Cardiac septum (tissue), 1 donor: Measurements from ENCODE around the gene PAX8. TPM values are rescaled to one million over a fixed set of nuclear protein-coding genes. Genes with fewer than 3 reads are reported as not detected.
"Not testable (repeated sequence)": the region's sequence is repeated elsewhere in the genome, so short reads cannot be mapped to it uniquely, and the experiment has no call there.

Source experiments
- DNase-seq: peaks from one replicate; pipeline ENCODE4 v3.0.0-alpha.2; 2020; ENCODE audit warnings: low spot score
- intact Hi-C: fragments of 100-400 bp; cut with DNase I; formaldehyde crosslinking; loops from one replicate; pipeline ENCODE4 v1.14.0; 2022
- total RNA-seq: library from RNA; stranded (reverse); fragmentation: NEBNext Ultra II Directional; extraction: Animal tissue kit (Norgen Biotek cat#: 25700); gene quantifications from one replicate; pipeline ENCODE4 v1.2.1, GENCODE V29; 2021
- donor health status: DM: no; HTN: no; CAD: no.

The PAX8 gene
- total RNA-seq, 1 donor from 2014 or later: 0.35 TPM

DNA sequence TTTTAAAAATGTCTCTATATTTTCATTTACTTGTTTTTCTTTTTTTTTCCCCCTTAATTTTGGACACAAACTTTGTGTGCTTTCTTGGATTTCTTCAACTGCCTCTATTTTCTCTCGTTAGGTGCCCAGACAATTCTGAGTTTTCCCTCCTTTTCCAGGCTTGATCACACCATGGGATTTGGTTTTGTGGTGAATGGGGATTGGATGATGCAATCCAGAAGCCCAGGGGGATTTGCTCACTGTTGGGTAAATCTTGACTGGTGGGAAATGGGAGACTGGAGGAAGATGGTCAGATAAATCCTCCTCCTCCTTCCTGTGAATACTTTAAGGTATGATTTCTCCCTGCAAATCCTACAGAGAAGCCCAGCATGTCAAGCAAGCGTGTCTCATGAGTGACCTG is 19.5 kb upstream of the PAX8 start:
- no peak for DNase-seq
- intact Hi-C loops: no loop called here

DNA sequence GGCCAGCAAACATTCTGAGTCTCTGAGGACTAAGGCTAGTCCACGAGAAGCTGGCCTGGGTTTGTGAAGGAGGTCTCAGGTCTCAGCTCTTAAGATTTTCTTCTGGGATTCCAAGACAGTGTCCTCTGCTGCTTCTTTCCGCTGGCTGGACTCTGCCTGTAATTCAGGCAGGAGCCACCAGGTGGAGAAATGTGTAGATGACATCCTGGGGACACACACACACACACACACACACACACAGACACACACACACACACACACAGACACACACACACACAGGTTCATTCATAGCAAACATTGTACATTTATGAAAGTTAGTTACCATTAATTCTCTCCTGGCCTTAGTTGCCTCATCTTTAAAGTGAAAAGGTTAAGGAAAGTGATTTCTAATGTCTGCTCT is 18.9 kb upstream of the PAX8 start:
- intact Hi-C loops, DNase-seq: not testable (repeated sequence)

DNA sequence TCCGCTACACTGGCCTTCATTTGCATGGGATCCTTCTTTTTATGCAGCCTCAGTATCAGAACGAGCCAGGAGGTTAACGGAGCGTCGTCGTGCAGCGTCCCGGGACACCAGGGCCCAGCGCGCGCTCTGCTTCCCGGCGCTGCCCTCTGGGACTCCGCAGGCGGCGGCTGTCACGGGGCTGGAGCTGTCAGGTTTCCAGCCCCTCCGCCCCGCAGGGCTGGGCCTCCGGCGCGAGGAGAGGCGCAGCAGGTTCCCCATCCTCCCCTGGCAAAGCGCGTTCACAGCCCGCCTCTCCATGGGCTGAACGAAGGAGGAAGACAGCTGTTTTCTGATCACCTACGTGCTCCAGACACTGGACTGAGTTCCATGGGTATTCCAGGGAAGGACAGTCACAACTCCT is 12.5 kb upstream of the PAX8 start:
- no peak for DNase-seq
- intact Hi-C loops: no loop called here

DNA sequence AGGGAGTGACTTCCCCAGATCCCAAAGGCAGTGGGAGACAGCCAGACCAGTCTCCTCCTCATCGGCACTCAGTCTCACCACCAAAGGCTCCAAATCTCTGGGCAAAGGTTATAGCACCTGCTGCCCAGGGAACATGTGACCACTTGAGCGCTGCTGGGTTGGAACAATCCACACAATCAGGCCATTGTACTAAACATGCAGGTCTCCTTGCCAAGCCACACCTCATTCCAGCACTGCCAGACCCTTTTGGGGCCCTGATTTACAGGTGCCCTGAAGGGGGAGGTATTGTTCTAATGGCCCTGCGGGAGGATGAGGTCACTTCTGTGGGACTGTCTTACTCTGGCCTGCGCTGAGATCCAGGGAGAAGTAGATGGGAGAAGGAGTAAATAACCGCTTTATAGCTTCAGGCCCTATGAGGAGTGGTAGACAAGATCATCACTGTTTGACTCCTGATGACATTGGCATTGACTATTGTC is 10.0 kb upstream of the PAX8 start:
- intact Hi-C loops, DNase-seq: not testable (repeated sequence)

DNA sequence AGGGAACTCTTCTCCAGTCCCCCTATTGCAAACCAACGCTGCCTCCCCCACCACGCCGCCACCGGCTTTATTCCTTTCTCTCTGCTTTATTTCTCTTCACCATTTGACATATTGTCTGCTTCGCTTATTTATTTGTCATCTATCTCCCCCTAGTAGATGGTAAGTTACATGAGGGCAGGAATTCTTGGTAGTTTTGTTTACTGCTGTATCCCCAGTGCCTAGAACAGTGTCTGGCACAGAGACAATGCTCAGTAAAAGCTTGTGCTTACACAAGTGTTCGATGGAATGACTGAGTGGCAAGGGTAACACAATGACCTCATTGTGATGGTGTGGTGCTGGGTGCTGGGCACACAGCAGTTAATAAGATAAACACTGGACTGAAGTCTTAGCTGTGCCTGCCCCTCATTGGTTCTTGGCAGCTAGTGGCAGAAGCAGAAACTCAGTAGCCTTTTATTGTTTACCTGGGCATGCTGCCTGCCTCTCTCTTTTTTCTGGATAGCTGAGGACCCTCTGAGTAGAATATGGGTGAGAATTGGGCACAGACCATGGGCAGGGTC is 9.5 kb upstream of the PAX8 start:
- intact Hi-C loops: not testable (repeated sequence)

DNA sequence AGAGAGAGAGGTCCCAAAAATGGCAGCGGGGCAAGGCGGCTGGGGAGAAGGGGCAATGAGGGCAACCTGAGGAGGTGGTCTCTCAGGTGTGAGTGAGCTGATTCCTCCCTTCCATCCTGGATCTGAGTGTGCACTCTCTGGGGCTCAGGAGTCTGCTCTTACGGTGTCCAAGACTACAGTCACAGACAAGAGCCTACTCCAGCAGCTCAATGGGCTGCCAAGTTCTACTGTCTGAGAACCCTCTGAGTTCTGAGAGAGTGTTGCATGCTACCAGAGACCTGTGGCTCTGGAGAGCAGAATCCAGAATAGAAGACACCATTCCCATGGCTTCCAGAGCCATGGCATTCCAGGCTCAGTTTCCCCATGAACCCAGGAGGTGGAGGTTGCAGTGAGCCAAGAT is 7.1 kb upstream of the PAX8 start:
- DNase-seq: no peak
- intact Hi-C loops: no loop called here

More for the DNA sequence above, 9.5 kb upstream of the PAX8 start:
- not testable (repeated sequence) for DNase-seq

DNA sequence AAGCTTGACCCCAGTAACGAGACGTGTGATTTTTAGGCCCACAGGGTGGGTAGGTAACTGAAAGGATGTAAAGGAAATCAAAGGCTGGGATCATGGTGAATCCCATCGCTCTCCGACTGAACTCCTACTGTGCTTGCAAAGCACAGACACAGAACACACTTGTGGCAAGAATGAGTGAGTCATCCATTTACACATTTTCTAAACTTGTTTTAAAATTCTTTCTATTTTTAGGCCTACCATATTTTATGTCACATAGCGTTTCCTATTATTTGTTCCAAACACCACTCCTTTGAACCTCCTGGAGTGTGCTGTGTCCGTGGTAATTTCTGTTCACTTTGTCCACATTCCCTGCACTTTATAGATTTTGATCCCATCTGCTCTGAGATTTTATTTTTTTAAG is 6.3 kb upstream of the PAX8 start:
- intact Hi-C loops, DNase-seq: not testable (repeated sequence)

DNA sequence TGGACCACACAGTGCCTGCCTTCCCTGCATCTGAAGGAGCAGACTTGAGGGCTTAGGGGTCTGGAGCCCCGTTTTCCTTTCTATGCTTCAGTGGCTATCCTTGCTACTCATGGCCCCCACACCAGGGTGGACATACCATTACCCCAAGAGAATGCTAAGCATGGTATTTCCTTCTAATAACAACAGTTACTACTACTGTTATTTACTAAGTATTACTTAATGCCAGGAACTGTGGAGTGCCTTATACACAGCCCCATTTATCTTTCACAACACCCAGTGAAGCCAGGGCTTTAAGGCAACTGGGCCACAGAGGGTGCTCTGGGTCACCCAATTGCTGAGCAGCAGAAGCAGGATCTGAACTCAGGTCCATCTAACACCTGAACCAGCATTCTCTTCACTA is 5.8 kb upstream of the PAX8 start:
- intact Hi-C loops: no loop called here
- DNase-seq: no peak

DNA sequence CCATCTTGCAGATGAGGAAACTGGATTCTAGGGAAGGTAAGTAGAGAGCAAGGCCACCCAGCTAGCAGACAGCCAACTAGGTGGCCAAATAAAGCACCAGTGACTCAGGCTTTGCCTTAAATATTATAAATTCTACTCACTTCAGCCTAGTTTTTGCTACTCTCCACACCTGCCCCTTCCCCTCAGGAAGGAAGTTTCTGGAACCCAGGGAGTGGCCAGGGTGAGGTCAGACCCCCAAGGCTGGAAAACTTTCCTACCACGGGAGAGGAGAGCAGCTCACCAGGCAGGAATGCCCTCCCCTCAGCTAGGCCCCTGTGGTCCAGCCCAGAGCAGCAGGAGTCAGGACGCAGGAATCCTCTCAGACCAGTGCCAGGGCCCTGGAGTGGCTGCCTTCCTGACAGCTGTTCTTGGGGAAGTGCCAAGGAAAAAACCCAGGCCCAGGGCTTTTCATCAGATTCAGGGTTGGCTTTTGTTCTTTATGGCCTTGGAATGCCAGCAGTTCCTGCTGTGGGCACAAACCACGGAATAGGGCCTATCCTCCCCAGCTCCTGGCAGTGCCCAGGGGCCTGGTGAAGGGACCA is 5.1 kb upstream of the PAX8 start:
- no peak for DNase-seq
- intact Hi-C loops: no loop called here

DNA sequence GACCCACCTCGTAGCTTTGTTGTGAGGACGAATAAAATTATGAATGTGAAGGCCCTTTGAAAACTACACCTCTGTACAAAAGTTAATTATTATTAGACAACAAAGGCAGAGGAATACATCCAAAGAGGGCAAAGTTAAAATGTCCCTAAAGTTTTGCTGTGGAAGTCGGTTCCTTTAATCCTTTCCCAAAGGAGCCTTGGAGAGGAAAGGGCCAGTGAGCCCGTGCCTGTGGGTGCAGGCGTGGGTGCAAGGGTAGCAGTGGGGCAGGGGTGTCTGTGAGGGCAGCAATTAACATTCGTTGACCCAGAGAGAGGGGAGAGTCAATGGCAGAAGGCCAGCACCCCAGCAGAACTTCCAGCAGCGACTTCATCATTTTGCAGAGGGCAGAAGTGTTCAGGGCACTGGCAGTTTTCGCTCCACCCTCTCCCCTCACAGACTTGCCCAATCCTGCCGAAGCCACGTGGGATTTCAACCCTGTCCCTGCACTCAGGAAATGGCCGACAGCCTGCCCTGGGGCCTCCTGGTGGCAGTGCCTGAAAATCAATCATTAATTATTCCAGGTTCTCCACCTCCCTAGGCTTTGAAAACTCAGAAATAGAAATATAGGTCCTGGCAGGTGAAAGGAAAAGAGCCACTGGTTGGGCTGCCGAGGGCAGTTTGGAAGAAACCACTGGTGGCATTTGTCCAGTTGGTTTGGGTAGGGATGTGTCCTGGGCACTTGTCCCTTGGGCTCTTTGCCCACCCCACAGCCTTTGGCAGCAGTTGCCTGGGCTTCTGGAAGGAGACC is 4.2 kb upstream of the PAX8 start:
- intact Hi-C loops: no loop called here
- no peak for DNase-seq

DNA sequence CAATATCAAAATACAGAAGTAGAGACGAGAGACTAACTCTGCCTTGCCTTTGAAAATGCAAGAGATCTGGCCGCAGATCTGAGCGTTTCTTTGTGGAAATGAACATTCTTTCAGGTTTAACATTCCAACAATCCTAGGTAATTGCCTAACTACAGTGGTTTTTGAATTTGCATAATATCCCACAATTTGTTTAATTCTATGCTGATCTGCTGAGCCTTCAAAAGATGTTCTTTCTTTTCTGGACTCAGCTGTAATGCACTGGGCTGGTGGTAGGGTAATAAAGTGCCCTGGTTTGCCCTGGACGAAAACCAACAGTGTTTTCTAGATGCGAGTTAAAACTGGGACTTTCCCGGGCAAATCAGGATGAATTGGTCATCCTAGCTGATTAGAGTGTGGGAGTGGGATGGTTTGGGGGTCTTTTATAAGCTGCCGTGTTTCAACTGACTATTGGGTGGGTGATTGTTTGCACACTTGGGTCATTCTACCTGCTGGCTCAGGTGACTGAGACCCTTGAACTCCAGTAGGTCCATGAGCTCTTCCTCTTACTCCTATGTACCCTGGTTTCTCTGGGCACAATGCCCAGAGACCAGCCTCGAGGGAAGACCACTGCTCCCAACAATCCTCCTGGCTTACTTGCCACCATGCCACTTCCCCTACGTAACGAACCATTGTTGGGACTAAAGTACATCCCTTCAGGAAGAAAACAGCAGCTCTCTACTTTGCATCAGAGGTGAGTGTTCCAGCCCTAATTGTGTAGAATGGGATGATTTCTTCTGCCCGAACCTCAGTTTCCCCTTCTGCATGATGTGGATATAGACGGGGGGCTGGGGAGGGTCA is 3.4 kb upstream of the PAX8 start:
- intact Hi-C loops: no loop called here
- no peak for DNase-seq

DNA sequence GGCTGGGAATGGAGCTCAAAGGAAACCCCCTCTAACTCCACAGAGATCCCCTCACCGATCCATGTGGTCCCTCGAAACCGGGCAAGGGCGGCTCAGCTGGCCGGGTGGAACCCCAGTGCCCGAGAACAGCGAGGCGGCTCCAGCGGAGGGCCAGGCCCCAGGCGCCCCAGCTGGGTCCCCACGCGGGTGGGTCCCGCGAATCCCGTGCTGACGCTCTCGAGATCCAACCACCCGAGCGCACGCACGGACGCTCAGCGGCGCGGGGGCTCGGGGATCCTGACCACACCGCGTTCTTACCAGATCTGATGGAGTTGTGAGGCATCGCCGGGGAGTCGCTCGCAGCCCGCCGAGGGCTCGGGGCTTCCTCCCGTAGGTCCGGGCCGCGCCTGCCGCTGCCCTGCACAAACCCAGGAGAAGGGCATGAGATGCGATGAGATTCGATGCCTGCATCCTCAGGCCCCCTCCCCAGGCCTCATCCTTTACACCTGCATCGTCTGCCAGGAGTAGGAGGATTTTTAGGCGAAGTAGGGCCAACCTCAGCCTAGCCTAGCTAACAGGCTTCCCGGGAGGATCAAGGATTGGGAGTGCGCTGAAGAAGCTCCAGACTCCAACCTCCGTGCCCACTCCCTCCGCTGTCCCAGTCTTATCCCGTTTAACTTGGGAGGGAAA is 514 bp downstream of the PAX8 start:
- intact Hi-C loops: no loop called here
- no peak for DNase-seq

DNA sequence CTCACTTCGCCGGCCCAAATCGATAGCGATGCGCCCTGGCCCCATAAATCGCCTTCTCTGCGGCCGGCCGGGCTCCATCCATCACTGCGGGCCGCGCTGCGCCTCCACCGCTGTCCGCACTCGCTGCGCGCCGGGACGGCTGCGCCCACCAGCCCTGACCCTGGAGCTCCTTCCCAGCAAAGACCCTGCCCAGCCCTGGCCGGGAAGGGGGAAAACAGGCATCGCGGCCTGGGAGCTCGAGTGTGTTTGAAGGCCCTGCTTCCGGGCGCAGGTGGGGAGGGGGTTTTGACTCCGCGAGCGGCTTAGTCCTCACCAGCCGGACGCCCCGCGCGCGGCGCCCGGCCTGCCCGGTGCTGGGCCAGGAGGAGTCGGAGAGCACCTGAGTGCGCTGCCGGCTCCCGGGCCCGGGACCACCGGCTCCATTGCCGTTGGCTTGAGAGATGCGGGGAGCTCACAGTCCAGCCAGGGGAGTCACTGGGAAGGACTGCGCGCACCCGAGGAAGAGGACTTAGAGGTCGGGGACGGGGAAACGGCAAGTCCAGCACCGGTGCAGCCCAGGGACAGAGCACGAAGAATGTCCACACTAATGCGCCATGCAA is 1.1 kb downstream of the PAX8 start:
- intact Hi-C loops: no loop called here
- no peak for DNase-seq

DNA sequence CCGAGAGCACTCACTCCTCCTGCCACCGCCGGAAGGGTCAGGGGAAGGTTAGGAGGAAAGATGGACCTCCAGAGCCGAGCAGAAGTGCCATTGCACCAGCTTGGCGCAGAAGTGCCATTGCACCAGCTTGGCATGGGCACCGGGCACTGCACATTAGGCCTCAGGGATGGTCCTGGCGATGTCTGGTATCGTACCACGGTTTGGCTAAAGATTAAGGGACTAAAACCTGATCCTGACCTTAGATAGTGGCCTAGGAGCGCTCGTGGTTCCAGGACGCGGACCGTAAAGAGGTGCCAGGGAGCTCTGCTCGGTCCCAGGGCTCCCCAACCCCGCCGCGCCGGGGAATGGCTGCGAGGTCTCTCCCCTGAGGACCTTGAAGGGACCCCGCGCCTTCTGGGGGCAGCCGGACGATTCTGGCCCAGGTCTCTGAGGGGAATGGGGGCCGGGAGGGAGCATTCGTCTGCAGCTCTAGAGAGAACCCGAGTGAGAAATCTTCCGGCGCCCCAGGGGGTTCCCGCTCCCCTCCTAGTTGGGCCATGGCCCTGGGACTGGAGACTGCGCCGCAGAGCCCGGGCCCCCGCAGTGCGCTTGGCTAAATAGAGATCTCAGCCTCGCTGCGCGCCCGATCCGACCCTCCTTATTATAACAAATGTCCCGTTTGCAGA is 1.8 kb downstream of the PAX8 start:
- DNase-seq: no peak
- intact Hi-C loops: no loop called here

DNA sequence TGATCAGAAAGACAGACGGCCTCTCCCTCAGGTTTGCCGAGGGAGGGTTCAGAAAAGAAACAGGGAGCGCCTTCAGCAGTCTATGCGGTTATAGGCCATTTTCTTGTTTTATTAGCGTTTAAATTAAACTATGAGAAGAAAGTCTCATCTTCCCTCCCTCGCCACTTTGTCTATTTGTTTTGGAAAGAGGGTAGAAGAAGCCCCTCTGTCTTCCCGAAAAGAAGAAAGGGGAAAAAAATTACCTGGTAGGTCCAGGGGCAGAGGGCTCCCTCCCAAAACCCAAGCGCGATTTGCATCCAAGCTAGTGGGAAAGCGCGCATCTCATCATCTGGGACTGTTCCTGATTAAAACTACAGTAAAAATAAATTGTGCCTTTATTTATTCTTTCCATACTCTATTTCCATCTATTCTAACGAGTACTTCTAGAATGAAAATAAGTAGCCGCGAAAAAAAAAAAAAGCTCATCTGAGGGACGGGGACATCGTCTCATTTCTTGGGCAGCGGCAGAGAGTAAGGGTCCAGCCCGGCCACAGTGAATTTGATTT is 2.4 kb downstream of the PAX8 start:
- intact Hi-C loops: no loop called here
- DNase-seq: no peak

DNA sequence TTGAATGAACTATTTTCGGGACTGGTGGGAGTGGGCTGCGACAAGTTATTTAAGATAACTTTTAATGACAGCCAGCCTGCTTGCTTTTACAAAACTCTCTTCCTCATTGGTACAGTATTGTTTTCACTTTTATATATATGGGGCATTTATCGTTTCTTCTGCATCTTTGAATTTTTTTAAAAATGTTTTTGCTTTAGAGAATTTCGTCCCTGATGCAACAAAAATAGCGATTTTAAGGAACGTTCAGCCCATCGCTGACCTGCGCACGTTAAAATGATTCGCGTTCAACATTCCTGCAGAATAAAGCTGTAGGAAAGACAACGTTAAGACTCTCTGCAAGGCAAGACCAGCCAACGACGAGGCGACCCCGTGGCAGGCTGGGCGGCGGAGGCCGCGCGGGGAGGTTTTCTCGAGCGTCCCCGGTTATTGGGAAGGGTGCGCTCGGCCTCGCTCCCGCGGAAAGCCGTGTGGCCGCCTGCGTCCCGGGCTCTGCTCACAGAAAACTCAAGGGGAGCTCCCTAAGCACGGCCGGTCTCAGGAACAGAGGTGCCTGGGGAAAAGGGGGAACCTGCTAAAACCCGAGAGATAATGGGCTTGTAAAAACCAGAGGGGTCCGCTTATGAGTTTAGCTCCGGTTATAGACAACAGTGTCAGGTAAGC is 3.0 kb downstream of the PAX8 start:
- intact Hi-C loops: no loop called here
- DNase-seq: no peak

DNA sequence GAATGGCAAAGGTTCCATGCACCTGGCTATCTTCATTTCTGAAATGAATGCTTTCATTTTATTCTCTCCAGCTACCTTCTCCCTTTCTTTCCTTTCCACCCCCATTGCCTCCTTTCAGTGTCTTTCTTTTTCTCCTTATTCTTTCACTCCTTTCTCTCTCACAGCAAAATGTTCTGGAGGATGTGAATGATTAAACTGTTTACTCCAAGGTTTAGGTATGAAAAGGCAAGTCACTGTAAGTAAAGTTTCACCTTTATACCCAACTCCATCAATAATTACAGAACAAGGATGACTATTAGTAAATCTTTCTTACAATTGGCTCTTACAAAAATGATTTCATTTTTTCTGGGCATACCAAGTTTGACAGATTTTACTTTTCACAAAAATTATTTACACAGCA is 4.3 kb downstream of the PAX8 start:
- intact Hi-C loops: no loop called here
- no peak for DNase-seq

DNA sequence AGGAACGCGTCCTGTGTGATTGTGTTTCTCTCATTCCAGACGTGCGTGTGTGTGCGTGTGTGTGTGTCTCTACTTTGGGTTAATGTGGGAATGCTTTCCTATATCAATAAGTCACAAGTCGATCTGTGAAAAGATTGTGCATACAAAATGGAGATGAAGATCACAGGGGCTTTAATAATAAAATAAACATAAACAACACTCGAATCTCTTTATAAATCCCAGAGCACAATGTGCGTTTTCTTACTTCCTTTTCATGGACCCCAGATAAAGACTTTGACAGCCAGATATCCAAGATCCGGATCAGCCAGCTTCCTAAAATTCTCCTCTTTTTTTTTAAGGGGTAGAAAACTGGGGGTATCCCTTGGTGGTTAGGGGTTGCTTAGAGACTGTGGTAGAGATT is 4.7 kb downstream of the PAX8 start:
- no peak for DNase-seq
- intact Hi-C loops: no loop called here
